ENCODE data around the gene ARRB1. TPM values are rescaled to one million over a fixed set of nuclear protein-coding genes. Genes with fewer than 3 reads are reported as not detected.

The ARRB1 gene
- total and polyA plus RNA-seq, 4 donors: 3.3 to 21.2 (median 12.5) TPM

DNA sequence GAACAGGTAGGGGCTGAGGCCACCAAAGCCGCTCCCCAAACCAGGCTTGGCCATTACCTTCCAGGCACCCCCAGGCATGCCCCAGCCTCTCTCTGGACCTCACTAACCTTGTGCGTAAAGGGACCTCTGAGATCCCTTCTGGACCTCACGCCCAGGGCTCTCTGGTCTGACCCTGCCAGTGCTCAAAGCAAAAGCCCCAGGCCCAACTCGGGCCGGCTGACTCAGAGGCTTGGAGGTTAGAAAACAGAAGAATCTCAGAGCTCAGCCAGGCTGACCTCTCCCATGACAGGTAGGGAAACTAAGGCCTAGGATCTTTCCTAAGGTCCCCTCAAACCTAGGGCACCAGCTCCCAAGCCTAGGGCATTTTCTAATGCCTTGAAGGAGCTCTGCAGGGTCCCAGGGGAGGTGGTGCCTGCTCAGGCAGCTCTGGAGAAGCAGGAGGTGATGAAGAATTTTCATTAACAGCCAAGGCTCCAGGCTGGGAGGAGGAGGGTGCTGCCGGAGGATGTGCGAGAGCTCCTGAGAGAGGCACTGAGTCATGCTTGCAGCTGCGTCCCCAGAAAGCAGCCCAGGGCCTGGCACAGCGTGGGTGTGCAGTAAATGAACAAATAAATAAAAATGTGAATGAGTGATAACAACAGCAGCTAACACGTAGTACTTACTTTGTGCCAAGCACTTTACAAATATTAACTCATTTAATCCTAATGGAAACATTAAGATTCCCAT, 25.6 kb downstream of the ARRB1 start:
- Histone ChIP-seq H3K27me3 (ENCODE audit: control insufficient read depth in 4 of 4, insufficient read depth in 4 of 4, low read length in 3 of 4) (no peaks in the 10 kb centered on the region), H3K9me3 (ENCODE audit: control insufficient read depth in 4 of 4, low read length in 3 of 4) (no peaks in the 10 kb centered on the region), H3K4me1 (ENCODE audit: control insufficient read depth in 4 of 4, insufficient read depth in 4 of 4, low read length in 3 of 4) (peaks cover 1 to 9% (median 7%) of the 10 kb centered on the region in 4 donors), H3K4me3 (ENCODE audit: low read depth in 1 of 3, low read length in 3 of 3) (no peak overlapping the region), H3K9ac (ENCODE audit: low read depth in 1 of 2, low read length in 2 of 2) (no peak overlapping the region), H3K27ac (ENCODE audit: low read depth in 1 of 2, low read length in 2 of 2) (no peak overlapping the region), H3K36me3 (ENCODE audit: control insufficient read depth in 4 of 4, insufficient read depth in 3 of 4, low read depth in 1 of 4, low read length in 3 of 4) (no peaks in the 10 kb centered on the region)
- WGBS: 75% methylated on average over 10 of the region's 10 CpGs
- no peak for TF ChIP-seq NR2F2 (IDR thresholded peaks at IDR 0.05)
- TF ChIP-seq EGR1 (IDR thresholded peaks at IDR 0.05; ENCODE audit: low read depth in 2 of 2): no peak
- no peak for TF ChIP-seq GABPA (IDR thresholded peaks at IDR 0.05 in 1 of 2, conservative IDR thresholded peaks at IDR 0.05 in 1 of 2)
- TF ChIP-seq RXRA (IDR thresholded peaks at IDR 0.05): no peak
- TF ChIP-seq JUND (IDR thresholded peaks at IDR 0.05): no peak
- TF ChIP-seq HNF4G (IDR thresholded peaks at IDR 0.05): no peak
- DNase-seq (ENCODE audit: low spot score): no peak

DNA sequence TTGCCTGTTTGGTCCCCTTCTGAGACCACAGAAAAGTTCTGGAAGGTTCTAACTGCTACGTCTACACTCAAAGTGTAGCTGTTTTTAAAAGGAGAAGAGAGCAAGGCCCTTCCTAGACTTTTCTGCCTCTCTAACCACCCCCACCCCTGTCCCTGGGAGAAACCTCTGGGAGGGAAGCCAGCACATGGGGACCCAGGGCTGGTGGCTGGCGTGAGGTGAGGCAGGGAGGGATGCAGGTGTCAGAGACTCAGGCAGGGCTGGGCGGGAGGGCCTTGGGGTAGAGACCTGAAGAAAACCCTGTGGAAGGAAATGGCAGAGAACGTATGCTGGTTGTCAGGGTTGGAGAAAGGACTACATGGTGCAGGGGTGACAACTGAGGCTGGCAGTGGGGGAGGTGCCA, 26.7 kb downstream of the ARRB1 start:
- WGBS: 79% methylated on average over 4 of the region's 4 CpGs
- Histone ChIP-seq H3K27ac (ENCODE audit: low read depth in 1 of 2, low read length in 2 of 2) (no peak overlapping the region), H3K4me3 (ENCODE audit: low read depth in 1 of 3, low read length in 3 of 3) (no peak overlapping the region), H3K9me3 (ENCODE audit: control insufficient read depth in 4 of 4, low read length in 3 of 4) (no peaks in the 10 kb centered on the region), H3K4me1 (ENCODE audit: control insufficient read depth in 4 of 4, insufficient read depth in 4 of 4, low read length in 3 of 4) (peaks cover 1 to 9% (median 5%) of the 10 kb centered on the region in 4 donors), H3K27me3 (ENCODE audit: control insufficient read depth in 4 of 4, insufficient read depth in 4 of 4, low read length in 3 of 4) (no peaks in the 10 kb centered on the region), H3K9ac (ENCODE audit: low read depth in 1 of 2, low read length in 2 of 2) (no peak overlapping the region), H3K36me3 (ENCODE audit: control insufficient read depth in 4 of 4, insufficient read depth in 3 of 4, low read depth in 1 of 4, low read length in 3 of 4) (no peaks in the 10 kb centered on the region)
- TF ChIP-seq FOXA1 (IDR thresholded peaks at IDR 0.05) (no peak), RAD21 (IDR thresholded peaks at IDR 0.05) (no peak), HNF4G (IDR thresholded peaks at IDR 0.05) (no peak), SP1 (IDR thresholded peaks at IDR 0.05) (no peak), TAF1 (conservative IDR thresholded peaks at IDR 0.05) (no peak), RXRA (IDR thresholded peaks at IDR 0.05) (no peak), FOXA2 (IDR thresholded peaks at IDR 0.05) (no peak), EGR1 (IDR thresholded peaks at IDR 0.05; ENCODE audit: low read depth in 2 of 2) (no peak), JUND (IDR thresholded peaks at IDR 0.05) (no peak), NR2F2 (IDR thresholded peaks at IDR 0.05) (no peak), GABPA (IDR thresholded peaks at IDR 0.05 in 1 of 2, conservative IDR thresholded peaks at IDR 0.05 in 1 of 2) (no peak), HNF4A (conservative IDR thresholded peaks at IDR 0.05) (no peak), YY1 (IDR thresholded peaks at IDR 0.05) (no peak)
- TF ChIP-seq, protein P1, sequence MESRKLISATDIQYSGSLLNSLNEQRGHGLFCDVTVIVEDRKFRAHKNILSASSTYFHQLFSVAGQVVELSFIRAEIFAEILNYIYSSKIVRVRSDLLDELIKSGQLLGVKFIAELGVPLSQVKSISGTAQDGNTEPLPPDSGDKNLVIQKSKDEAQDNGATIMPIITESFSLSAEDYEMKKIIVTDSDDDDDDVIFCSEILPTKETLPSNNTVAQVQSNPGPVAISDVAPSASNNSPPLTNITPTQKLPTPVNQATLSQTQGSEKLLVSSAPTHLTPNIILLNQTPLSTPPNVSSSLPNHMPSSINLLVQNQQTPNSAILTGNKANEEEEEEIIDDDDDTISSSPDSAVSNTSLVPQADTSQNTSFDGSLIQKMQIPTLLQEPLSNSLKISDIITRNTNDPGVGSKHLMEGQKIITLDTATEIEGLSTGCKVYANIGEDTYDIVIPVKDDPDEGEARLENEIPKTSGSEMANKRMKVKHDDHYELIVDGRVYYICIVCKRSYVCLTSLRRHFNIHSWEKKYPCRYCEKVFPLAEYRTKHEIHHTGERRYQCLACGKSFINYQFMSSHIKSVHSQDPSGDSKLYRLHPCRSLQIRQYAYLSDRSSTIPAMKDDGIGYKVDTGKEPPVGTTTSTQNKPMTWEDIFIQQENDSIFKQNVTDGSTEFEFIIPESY (IDR thresholded peaks at IDR 0.05): no peak
- TF ChIP-seq, protein P2, sequence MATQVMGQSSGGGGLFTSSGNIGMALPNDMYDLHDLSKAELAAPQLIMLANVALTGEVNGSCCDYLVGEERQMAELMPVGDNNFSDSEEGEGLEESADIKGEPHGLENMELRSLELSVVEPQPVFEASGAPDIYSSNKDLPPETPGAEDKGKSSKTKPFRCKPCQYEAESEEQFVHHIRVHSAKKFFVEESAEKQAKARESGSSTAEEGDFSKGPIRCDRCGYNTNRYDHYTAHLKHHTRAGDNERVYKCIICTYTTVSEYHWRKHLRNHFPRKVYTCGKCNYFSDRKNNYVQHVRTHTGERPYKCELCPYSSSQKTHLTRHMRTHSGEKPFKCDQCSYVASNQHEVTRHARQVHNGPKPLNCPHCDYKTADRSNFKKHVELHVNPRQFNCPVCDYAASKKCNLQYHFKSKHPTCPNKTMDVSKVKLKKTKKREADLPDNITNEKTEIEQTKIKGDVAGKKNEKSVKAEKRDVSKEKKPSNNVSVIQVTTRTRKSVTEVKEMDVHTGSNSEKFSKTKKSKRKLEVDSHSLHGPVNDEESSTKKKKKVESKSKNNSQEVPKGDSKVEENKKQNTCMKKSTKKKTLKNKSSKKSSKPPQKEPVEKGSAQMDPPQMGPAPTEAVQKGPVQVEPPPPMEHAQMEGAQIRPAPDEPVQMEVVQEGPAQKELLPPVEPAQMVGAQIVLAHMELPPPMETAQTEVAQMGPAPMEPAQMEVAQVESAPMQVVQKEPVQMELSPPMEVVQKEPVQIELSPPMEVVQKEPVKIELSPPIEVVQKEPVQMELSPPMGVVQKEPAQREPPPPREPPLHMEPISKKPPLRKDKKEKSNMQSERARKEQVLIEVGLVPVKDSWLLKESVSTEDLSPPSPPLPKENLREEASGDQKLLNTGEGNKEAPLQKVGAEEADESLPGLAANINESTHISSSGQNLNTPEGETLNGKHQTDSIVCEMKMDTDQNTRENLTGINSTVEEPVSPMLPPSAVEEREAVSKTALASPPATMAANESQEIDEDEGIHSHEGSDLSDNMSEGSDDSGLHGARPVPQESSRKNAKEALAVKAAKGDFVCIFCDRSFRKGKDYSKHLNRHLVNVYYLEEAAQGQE (IDR thresholded peaks at IDR 0.05): no peak
- TF ChIP-seq, protein P3, sequence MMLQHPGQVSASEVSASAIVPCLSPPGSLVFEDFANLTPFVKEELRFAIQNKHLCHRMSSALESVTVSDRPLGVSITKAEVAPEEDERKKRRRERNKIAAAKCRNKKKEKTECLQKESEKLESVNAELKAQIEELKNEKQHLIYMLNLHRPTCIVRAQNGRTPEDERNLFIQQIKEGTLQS (IDR thresholded peaks at IDR 0.05): no peak
- TF ChIP-seq, protein P4, sequence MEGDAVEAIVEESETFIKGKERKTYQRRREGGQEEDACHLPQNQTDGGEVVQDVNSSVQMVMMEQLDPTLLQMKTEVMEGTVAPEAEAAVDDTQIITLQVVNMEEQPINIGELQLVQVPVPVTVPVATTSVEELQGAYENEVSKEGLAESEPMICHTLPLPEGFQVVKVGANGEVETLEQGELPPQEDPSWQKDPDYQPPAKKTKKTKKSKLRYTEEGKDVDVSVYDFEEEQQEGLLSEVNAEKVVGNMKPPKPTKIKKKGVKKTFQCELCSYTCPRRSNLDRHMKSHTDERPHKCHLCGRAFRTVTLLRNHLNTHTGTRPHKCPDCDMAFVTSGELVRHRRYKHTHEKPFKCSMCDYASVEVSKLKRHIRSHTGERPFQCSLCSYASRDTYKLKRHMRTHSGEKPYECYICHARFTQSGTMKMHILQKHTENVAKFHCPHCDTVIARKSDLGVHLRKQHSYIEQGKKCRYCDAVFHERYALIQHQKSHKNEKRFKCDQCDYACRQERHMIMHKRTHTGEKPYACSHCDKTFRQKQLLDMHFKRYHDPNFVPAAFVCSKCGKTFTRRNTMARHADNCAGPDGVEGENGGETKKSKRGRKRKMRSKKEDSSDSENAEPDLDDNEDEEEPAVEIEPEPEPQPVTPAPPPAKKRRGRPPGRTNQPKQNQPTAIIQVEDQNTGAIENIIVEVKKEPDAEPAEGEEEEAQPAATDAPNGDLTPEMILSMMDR (IDR thresholded peaks at IDR 0.05; ENCODE audit: low read depth, low read length, missing input control): no peak
- TF ChIP-seq, protein P5, sequence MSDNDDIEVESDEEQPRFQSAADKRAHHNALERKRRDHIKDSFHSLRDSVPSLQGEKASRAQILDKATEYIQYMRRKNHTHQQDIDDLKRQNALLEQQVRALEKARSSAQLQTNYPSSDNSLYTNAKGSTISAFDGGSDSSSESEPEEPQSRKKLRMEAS (IDR thresholded peaks at IDR 0.05): no peak
- no peak for DNase-seq (ENCODE audit: low spot score)
